Uterus (tissue), 2 donors: Measurements from ENCODE around the gene TMEM42.

ENCODE experiments used
- CTCF ChIP-seq, 4 experiments: fragments of 200-600 bp in 2 of 4; fragments of 450-650 bp in 2 of 4; sonication (generic) in 2 of 4; IDR thresholded peaks; one replicate each; pipeline ENCODE4 v1.5.1; 2016 to 2019; ENCODE audit warnings: antibody characterized with exemption in 4 of 4, mild to moderate bottlenecking in 2 of 4, moderate library complexity in 1 of 4
- POLR2A ChIP-seq, 2 donors: fragments of 450-650 bp; IDR thresholded peaks; one replicate each; pipeline ENCODE4 v1.6.1; 2016; ENCODE audit warnings: antibody characterized with exemption in 2 of 2, mild to moderate bottlenecking in 1 of 2, moderate library complexity in 1 of 2

GRCh38 chr3:44907612-44908011, 45.9 kb downstream of the TMEM42 start:
- TF ChIP-seq CTCF (IDR thresholded peaks at IDR 0.05) (no peak), POLR2A (IDR thresholded peaks at IDR 0.05) (no peak)
